NCI-H1092 (cell line): ENCODE data around the gene PRKN.
"Not testable (repeated sequence)": the region's sequence is repeated elsewhere in the genome, so short reads cannot be mapped to it uniquely, and the experiment has no call there.

Source experiments
- DNase-seq: peaks from one replicate; lab custom pipeline; 2025; lab: John Stamatoyannopoulos, UW

Gene PRKN

DNA sequence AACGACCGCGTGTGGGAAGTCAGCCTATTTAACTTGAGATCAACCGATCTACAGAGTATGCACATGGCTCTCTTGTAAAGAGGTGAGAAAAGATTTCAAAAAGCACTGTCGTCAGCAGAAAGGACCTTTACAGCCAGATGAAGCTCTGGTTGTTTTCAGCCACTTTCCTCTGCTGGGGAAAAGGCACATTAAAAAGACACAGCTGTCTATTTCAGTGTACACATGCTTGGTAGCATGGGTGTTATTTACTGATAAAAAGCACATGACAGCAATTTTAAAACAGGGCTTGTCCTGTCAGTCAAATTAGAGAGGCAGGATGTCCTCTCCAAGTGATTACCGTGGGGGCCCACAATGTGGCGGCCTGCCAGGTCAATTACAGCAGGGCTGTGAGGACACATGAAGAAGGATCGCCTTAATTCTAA lies 188.9 kb downstream of the PRKN start:
- DNase-seq: peak; percentile 75

DNA sequence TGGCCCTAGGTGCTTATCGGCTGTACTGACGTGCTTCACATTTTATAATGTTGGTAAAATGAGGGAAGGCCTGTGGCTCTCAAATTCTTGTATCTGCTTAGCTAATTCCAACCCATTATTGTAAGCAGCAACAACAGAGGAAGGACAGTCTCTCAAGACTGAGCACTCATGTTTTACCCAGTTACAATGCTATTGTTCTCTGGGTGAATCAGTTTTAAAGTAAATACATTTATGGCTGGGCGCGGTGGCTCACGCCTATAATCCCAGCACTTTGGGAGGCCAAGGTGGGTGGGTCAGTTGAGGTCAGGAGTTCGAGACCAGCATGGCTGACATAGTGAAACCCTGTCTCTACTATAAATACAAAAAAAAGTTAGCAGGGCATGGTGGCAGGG lies 194.6 kb downstream of the PRKN start:
- no peak for DNase-seq

DNA sequence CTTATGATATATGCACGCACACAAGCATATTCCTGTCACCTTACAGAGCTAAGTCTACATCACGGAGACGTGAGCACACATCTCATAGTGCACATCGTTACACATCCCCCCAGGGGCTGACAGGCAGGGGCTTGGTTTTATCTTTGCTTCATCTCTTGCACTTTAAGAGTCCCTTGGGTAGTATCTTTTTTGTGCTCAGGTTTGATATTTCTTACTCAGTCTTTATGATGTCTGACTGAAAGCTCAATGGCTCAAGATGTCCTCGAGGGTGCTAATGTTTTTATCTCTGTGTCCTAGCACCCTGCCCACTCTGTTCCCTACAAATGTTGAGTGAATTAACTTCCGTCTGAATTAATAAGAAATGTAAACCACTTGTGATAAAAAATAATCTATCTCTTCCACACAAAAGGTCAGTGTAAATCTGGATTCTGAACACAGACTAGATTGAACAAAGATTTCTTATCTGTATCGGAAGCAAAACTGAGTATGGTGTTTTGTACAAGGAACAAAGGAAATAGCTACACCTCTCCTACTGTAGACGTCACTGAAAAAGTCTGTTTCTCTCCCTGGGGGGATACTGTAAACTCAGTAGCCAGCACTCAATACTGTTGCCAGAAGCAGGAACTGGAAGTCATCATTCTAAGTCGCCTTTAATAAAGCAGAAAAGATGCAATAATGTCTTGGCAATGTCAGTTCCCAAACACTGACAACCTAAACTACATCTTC lies 195.1 kb downstream of the PRKN start:
- DNase-seq: no peak

DNA sequence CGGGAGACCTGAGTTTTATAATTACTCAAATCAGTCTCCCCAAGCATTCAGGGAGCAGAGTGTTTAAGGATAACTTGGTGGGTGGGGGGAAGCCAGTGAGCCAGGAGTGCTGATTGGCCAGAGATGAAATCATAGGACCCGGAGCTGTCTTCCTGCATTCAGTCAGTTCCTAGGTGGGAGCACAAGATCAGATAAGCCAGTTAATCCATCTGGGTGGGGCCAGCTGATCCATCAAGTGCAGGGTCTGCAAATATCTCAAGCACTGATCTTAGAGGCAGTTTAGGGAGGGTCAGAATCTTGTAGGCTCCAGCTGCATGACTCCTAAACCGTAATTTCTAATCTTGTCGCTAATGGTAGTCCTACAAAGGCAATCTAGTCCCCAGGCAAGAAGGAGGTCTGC lies 196.2 kb downstream of the PRKN start:
- not testable (repeated sequence) for DNase-seq

DNA sequence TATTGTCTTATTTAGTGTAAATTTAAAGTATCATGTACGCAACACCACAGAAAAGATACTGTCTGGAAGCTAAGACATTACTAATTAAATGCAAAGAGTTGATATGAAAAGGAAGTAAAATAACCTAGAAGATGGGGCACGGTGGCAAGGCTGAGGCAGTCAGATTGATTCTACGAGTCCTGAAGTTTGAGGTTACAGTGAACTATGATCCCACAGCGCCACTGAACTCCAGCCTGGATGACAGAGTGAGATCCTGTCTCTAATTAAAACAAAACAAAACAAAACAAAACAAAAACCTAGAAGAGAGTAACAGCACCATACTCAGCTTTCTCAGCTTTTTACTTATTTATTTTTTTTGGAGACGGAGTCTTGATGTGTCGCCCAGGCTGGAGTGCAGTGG lies 199.0 kb downstream of the PRKN start:
- no peak for DNase-seq

DNA sequence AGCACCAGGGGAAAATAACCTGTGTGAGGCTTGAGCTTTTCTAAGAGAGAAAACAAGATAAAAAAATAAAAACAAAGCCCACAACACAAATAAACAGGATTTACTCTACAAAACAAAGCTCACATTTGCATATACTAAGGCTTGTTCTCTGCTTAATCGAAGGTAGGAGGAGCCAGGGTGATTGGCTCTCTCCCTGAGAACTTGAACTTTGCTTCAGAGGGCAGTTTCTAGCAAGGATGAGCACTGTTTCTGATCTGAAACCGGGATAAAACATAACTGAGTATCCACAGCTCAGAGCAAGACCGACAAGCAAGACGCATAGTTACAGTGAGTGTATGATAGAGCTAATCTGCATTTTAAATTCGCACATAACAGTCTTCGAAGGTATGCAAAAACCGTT lies 200.6 kb downstream of the PRKN start:
- no peak for DNase-seq

DNA sequence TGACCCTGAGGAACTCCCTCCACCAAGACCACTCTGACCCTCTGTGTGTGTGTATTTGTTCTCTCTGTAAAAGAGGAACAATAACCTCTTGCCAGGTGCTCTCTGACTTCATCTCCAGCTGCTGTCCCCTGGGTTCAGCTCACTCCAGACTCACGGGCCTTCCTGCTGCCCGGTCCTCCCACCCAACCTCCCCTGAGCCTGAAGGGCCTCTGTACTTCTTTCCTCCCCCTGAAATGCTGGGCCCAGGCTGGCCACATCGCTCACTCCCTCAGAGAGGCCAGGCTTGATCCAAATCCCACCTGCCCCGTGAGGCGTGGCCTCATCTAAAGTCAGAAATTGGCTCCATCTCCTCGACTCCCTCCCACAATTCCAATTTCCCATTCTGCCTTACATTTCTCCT lies 202.4 kb downstream of the PRKN start:
- DNase-seq: no peak

DNA sequence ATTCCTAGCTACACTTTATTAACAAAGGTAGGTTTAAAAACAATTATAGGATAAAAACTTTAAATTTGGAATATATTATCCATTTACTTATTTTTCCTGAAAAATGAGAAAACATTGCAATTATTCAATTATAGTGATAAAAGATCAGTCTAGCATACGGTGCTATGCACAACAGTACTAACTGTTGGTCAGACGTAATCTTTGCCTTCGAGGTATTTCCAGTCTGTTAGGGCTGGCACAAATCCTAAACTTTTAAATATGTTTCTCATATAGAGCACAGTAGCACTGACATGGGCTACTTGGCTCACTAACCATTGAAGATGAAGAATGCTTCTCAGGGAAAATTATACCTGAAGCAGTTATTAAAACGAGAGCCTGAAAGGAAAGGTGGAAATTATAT lies 214.8 kb downstream of the PRKN start:
- no peak for DNase-seq

DNA sequence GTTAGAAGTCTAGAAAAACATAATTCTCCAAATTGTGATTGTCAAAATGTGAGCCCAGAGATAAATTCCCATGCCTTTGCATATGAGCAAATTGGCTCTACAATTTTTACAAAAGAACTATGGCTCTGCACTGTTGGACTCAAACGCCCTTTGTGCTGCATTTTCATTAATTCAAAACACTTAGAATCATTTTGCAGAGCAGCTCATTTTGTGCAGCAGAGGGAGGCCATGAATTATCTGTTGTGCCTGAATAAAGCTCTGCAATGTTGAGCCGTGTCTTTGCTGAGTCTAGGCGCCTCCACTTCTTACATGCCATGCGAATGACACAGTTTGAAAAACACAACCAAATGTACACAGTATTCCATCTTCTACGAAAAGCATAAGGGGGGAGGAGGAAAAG lies 230.2 kb downstream of the PRKN start:
- DNase-seq: no peak

DNA sequence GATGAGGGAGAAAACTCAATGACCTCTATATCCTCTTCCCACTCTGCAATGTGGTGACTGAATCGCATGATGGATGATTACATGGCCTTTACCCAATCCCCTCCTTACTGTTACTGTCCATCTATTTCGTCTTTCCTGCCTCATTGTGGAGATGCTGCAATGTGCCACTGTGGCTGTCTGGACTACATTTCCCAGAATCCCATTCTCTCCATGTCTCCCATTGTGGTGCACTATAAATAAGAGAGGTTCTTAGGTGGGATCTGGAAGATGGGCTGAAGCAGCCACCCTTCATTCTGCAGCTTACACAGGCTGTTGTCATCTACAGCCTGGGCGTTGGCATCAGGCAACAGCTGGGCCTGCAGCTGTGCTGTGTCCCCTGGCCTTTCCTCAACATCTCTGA lies 233.6 kb downstream of the PRKN start:
- no peak for DNase-seq

DNA sequence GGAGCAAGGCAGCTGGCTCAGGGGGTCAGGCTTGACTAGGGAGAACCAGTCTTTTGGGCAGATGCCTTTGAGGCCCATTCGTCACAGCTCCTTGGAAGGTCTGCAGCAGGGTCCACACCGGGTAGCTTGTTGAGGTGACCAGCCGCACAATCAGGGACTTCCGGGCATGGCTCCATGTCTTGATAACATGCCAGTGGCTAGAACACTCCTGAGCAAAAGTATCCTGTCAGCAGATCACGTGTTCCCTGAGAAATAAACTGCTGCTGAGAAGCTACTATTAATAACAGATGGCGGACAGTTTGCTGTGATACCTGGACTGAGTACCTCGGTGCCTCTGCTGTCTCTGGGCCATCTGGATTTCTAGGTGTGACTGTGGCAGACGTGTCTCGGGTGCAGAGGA lies 235.9 kb downstream of the PRKN start:
- no peak for DNase-seq

DNA sequence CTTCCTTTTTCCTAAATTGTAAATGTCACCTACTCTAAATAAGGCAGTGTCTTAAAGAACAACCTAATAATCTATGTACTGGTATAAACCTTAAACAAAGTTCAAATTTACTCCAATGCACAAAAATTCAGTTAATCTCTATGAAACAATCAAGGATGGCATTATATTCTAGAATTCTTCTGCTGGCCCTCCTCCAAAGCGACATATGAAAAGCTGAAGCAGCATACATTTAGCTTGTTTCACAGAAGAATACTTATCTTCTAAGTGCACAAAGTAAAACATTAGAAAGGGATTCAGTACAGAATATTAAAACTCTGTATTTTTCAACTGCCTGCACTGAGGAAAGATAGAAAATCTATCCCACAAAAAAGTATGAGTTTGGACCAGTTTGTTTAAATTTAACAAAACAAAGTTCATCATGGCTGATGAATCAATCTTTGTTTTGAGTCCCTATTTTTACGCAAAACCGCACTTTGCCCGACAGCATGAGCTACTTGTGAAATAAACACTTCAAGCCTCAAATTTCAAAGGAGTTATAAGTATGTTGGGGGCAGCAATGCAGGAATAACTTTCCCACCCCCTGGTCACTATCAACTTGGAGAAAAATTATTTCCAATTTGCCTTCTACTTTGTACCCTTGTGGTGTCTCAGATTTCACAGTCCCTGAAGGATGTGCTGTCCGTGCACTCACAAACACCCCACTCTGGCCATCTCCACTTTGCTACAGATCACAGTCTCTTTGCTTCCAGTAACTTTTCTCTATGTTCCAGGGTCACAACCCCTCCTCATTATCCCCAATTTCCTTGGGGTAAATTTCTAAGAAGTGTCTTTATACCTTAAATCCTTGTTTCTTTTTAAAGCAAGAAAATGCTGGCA lies 238.2 kb downstream of the PRKN start:
- no peak for DNase-seq

DNA sequence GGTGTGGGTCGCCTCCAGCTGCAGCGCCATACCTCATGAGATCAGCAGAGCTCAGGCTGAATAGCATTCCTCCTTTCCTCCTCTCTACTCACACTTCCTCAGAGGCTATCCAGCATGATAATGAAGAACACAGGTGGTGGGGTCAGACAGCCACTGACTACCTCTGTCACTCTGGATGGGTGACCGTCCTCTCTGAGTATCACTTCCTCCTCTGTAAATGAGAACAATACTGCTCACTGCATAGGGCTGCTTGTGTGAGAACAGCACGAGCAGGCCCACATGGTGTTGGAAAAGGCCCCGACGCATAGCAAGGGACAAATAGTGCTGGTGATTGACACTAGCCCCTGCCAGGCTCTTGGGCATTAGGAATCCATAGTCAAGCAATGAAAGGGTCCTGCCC lies 239.1 kb downstream of the PRKN start:
- no peak for DNase-seq

DNA sequence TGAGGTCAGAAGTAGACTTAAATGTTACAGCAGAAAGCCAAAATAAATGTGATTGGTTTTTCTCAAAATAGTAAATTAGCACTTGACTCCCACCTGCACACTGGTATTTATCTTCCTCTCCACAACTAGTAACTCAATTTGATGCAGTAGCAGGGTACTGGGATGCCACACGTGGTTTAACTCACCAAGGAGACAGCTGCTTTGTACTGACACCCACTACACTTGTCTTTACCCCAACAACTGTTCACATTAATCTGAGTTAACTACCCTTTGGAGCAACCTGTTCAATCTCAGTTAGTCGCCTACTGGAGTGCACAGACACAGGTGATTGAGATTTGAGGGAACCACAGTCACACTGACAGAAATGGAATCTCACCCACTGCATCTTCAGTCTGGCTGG lies 242.1 kb downstream of the PRKN start:
- DNase-seq: no peak

DNA sequence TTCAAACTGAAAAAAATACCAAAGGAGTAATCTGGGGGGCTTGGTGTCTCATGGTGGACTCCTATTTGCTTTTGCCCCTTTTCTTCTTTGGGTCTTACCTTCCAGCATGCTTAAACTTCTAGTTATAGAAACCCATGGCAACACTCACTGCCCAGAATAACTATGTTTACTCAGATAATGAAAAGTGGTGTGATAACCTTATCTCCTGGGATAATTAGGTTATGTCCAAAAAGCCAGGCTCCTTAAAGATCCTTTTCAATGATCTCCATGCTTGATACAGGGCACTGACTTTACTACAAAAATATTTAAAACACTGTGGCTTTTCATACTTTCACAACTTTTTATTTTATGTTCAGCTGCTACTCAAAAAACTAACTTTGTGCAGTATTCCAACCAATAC lies 245.6 kb downstream of the PRKN start:
- no peak for DNase-seq

DNA sequence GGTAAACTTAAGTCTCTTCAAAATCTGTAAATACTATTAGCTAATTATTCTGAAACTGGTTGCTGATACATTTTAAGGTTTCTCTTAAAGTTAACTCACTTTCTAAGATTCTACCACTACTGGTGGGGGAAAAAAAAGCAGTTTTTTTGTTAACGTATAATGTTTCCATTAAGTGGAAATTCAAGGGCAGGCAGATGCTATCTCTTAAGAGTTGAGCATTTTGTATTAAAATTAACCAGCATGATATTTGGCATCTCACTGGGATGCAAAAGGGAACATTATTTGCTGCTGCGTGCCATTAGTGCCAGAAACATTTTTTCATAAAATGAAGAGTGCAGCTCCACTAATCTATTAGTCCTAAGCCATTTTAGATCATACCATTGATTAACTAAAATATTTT lies 246.2 kb downstream of the PRKN start:
- no peak for DNase-seq

DNA sequence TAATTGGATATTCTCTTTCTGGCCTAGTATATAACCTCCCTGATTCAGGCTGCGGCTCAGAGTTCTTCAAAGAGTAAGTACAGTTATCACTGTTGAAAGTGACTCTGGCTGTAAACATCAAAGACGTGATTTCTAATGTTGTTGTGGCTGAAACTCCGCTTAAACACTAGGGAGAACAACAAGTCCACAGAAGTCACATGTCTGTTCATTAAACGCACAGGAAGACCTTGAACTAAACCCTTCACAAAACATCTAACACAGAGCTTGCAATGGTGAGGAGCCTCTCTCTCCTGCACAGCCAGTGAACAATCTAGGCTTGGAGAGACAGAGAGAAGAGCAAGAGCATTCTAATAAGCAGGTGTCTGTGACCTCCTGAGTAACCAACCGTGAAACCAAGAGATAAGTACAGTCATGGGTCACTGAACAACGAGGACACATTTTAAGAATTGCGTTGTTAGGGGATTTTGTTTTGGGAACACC lies 249.3 kb downstream of the PRKN start:
- DNase-seq: no peak

DNA sequence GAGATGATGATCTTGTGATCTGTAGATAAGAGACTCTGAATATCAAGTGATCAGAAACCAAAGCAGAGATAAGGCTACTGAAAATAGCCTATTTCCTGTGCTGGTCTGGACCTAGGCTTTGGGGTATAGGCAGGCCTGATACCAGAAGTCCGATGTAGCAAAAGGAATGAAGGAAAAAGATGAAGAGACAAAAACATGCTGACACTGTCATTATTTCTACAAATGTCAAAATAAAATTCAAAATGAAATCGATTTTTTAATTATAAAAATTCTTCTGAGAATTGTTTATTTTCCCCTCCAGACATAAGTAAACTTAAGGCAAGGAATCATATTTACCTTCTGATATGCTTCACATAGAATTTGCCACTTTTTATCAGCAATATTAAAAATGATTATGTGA lies 252.8 kb downstream of the PRKN start:
- no peak for DNase-seq

DNA sequence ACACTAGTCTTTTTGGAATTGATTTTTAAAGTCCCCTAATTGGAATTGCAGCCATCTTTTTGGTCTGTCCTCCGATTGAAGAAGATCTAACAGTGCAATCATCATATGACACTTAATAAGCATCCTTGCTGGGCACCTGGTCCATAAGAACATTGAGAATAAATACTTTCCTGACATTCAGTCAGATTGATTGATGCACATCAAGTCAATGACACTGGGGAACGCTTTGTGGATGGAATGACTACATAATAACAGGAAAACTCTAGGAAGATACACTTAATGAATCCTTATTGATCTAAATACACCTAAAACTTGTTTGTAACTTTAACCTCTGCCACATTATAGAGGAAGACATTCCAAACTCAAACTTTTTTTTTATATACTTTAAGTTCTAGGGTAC lies 255.7 kb downstream of the PRKN start:
- no peak for DNase-seq

DNA sequence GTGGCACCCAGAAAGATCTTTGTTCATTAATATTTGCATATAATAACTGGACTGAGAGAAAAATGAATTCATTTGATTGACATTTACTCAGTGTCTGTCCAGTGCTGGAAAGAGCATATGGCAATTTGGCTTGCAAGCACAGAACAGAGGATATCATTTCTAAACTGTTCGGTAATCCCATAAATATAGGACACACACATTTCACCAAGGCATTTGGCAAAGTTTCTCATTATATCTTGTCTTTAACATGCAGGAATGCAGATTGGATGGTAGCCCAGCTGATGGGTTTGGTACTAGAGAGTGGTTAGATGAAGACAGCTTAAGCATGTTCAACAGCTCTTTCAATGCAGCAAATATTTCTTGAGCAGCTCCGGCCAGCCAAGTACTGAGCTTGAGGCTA lies 259.2 kb downstream of the PRKN start:
- no peak for DNase-seq

DNA sequence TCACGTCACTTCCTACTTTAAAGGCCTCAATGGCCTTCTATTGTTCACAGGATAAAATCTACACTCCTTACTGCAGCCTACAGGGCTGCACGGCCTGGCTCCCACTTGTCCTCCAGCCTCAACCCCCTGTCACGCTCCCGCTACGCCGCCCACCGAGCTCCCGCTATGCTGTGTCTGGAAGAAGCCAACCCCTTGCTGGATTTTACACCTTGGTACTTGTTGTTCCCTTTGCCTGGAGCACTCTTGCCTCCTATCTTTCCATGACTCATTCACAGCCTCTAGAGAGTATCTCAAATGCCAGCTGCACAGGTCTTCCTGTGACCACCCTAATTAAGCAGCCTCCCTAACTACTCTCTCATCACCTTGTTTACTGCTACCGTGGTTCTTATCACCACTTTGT lies 259.9 kb downstream of the PRKN start:
- DNase-seq: no peak

DNA sequence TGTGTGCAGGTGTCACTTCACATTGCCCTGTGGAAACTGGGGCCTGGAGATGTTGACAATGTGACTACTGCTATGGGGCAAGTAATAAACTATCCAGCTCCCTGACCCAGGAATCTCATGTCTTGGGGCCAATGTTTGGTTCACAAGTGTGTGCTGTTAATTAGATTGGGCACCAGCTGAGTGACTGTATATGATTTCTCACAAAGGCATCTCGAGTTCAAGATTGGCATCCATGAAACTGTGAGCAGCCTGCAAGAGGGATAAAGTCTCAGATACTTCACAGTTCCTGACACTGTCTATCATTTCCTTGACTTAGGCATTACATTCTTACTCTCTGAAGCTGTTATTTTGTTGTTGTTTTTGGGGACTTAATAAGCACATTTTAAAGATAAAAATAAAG lies 264.0 kb downstream of the PRKN start:
- no peak for DNase-seq

DNA sequence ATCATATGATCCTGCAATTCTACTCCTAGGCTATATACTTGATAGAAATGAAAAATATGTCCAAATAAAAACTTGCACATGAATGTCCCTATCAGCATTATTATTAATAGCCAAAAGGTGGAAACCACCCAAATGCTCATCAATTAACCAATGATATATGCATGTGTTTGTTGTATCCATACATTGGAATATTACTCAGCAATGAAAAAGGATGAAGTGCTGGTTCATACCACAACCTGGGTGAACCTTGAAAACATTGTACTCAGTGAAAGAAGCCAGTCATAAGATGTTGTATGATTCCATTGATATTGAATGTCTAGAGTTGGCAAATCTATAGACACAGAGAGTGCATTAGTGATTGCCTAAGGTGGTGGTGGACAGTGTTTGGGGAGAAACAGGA lies 267.6 kb downstream of the PRKN start:
- no peak for DNase-seq

DNA sequence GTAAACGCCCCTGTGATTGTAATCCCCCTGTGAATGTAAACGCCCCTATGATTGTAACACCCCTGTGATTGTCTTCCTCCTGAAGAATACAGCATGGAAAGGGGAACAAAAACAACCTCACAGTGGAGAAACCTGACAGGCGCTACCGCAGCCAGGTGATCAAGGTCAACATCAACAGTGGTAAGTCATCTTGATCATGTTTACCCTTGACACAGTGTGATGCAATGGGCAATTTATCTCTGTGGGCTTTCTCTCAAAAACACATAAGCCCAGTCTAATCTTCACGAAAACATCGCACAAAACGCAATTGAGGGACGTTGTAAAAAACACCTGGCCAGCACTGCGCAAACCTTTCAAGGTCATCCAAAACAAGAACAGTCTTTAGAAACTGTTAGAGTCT lies 277.2 kb downstream of the PRKN start:
- no peak for DNase-seq
